Amniotic epithelial cell (primary cell): ENCODE measurements around the gene PCSK2.
A peak's percentile ranks its signal among the peaks of the same experiment; 100 is the strongest.

Experiments used
- DNase-seq: peaks from one replicate; pipeline ENCODE4 v3.0.0-alpha.2; 2010; ENCODE audit warnings: low read depth

The PCSK2 gene

DNA sequence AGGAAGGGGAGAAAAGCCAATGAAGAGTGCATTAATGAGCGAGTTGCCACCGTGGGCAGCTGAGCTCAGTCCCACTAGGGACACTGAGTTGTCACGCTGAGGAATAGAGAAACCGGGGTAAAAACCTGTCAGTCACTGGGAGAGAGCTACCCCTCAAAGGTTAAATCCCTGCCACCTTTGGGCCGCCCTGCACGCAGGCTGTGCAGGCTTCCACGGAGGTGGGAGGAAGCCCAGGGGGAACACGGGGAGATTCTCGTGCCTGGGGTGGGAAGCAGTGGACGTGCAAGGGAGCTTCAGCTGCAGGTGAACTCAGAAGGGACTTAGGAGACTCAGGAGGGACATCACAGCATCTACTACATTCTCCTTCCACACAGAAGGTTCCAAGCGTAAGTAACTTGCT, 253.9 kb downstream of the PCSK2 start:
- no peak for DNase-seq

DNA sequence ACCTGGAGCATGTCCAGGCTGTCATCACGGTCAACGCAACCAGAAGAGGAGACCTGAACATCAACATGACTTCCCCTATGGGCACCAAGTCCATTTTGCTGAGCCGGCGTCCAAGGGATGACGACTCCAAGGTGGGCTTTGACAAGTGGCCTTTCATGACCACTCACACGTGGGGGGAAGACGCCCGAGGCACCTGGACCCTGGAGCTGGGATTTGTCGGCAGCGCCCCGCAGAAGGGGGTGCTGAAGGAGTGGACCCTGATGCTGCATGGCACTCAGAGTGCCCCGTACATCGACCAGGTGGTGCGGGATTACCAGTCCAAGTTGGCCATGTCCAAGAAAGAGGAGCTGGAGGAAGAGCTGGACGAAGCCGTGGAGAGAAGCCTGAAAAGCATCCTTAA, 254.8 kb downstream of the PCSK2 start:
- DNase-seq: no peak

DNA sequence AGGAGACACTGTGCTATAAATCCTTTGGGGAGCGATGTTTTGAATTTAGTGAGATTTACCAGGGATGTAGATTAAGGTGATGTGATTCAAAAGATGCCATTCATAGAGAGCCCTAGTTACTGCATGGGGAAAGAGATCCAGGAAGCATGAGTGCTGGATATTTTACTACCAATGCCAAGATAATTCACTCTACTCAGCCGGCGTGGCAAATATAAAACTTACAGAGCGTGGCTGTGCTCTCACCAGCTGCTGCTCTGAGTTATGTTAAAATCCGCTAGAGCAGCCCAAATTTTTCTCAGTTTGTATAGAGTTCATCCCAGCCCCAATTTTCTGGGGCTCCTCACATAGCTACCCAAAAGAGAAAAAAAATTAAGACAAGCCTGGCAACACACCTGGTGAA, 255.7 kb downstream of the PCSK2 start:
- no peak for DNase-seq

DNA sequence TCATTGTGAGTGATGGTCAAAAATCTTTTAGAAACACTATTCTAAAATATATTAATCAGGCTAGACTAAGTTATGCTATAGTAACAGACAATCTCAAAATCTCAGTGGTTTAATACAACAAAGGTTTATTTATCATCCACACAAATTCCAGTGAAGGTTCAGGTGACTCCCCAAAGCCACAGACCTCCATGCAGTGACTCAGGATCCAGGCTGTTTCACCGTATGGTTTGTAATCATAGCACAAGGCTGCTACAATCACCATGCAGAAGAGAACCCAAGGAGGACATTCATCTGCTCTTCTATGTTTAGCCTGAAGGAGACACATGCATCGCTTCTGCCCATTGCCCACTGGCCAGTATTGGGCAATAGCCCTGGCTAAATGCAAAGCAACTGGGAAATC, 258.2 kb downstream of the PCSK2 start:
- peak; percentile 16 for DNase-seq

DNA sequence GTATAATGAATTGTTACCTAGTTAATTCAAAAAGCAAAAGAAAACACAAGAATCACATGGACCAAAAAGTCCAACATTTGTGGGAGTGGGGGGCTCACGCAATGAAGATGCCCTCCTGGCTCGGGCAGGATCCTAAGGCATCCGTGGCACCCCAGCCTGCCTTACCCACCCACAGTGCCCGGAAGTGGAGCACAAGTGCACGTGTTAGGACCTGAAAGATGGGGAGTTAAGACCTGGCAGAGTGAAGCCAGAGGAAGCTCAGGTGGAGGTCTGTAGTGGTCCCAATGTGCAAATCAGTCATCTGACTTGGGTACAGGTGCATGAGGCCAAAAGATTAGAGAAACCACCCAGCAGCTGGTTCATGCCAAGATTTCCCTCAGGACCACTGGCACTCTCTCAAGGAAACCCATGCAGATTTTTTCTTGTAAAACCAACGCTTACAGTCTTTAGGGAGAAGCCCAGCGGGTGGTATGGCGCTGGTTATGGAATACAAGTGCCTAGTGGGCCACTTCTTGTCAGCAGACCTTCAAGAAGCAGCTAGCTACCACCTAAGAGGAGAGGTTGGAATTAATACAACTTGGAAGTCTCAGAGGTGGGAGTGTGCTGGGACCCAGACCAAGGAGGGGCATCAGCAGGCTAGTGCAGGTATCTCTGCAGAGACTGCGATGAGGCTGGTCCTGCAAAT, 262.2 kb downstream of the PCSK2 start:
- DNase-seq: no peak

DNA sequence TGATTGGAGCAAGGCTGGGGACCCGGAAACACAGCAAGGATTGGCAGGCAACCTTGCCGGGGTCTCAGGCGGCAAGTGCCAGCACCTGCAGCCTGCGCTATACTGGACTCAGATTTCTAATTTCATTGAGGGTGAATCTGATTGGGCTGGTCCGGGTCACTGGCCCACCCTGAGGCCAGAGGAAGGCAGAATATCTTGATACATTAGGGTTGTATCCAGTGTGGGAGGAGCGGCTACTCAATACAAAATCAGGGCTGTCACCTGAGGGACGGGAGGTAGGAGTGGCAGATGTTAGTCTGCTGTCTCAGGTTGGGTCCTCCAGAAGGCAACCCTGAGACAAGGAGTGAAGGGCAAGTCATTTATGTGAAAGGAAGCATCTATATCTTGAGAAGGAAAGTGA, 263.7 kb downstream of the PCSK2 start:
- no peak for DNase-seq

DNA sequence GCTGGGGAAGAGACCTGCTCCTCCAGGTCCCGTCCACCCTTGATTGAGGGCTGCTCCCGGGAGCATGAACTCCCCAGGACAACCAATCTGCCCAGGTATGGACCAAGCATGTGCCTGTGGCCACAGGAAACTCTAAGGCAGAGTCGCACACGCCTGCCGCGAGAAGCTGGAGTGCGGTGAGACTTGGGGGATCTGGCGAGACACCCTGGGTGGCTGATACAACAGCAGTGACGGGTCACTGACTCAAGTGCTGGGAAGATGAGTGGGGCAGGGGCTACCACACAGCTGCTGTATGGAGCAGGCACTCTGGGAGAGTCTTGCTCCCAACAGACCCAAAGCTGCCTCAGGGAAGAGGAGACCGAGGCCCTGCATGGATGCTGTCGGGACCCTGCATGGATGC, 264.2 kb downstream of the PCSK2 start:
- DNase-seq: no peak

DNA sequence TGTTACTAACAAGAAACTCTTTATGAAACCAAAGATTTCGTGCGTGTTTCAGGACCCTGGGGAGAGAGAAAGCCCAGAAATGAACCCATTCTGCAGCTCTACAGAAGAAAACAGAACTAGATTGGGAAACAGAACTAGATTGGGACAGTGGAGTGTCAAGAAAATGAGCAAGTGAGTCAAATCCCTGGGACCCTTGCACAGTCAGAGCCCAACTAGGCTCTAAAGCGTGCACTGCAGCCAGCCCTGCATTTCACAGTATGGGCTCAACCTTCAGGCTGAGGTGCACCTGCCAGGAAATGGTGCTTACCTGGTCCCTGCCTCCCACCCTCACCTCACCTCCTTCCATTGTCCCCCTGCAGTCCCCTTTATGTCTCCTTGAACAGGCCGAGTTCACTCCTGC, 264.6 kb downstream of the PCSK2 start:
- DNase-seq: no peak

DNA sequence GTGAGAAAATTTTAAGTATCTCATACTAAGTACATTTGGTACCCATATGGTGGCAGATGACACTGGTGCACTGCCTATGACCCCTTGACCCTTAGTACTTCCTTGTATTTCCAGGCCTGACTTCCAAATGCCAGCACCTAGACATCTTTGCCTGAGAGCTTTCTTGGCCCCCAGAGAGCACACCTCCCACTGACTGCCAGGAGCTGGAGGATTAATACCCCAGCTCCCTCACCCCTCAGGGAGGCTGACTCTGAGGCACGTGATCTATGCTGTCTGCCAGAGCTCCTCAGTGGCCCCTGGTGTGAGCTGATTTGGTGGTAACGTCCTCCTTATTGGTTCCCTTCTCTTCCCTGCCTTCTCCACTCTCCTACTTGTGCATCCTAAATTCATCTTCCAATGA, 266.3 kb downstream of the PCSK2 start:
- no peak for DNase-seq

DNA sequence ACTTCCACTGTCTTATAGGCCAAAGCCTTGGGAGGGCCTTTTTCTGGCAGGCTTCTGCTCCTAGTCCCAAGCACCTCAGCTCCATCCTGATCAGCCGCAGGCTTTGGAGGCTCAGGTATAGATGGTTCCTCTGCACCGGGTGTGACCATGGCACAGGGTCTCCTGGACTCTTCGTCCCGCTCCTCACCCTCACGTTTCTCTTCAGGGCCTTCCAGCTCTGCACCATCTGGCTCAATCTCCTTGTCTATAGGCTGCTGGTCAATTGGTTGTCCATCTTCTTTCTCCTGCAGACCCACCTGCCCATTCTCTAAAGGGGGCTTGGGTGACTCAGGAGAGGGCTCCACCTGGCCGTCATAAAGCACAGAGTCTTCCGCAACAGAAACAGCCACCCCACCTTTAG, 267.4 kb downstream of the PCSK2 start:
- DNase-seq: no peak

DNA sequence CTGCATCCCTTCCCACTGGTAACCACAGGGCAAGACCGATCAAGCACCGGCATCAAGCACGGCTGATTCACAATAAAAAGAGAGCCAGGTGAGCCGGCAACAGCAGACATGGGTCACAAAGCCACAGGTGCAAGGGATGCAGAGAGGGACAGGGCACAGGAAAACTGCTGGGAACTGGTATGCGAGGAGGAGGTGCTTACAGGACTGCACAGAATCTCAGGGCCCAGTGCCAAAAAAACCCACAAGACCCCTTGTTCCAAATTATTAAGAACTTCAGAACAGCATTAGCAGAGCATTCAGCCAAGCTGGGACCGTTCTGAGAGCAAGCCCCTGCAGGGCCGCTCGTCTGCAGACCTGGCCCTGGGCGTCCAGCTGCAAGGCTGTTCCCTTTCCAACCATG, 269.0 kb downstream of the PCSK2 start:
- no peak for DNase-seq

DNA sequence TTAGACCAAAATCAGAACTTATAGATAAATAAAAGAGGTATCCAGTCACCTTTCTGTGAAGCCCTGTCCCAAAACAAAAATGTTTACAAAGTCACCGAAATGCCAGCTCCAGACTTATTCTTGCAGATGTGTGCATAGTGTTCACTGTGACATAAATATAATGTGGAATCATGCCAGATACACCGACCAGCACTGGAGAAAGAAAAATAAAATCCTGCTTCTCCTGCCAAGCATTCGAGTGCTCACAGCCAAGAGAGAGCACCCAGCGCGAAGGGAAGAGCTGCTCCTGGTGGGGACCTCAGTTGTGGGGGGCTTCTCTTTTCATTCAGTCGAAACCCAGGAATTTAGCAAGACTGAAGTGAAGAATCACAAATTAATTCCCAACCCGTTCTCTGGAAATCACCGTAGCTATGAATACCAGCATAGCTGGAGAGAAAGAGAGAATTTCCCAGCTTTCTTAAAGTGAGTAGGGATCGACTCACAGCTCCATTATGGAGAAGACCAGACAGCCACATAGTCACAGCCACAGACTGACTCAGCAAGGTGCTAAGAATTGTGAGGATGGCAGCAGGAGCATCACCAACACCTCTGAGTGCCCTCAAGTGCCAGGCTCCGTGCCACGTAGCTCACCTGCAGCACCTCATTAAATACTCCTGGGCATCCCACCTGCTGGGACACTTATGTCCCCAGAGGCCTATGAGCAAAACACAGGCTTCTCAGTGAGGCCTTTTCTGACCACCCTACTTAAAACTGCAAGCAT, 271.2 kb downstream of the PCSK2 start:
- DNase-seq: no peak

DNA sequence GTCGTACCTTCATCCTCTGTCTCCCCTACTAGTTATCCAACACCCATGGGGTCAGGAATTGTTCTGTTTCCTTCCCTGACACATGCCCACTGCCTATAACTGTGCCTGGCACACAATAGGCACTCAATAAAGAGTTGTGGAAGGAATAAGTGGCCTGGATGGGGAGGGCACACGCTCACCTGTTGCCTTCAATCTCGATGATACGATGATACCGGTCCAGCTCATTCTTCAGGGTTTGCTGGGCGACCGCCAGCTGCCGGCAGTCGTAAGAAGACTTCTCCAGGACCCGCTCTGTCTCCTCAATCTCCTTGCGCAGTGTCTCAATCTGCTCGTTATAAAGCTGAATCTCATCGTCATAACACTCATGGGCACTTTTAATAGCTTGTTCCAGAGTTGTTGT, 271.8 kb downstream of the PCSK2 start:
- DNase-seq: no peak

DNA sequence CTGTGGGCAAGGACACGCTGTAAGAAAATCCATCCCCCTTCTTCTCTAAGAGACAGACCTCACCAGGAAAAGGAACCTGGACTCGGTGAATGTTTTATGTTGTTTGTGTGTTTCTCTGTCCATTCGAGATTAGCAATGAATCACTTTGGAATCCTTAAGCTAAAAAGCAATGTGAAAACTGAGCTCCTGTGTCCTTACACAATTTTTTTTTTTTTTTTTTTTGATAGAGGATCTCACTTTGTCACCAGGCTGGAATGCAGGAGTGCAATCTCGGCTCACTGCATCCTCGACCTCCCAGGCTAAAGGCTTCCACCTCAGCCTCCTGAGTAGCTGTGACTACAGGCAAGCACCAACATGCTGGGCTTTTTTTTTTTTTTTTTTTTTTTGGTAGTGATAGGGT, 272.2 kb downstream of the PCSK2 start:
- DNase-seq: peak; percentile 68

DNA sequence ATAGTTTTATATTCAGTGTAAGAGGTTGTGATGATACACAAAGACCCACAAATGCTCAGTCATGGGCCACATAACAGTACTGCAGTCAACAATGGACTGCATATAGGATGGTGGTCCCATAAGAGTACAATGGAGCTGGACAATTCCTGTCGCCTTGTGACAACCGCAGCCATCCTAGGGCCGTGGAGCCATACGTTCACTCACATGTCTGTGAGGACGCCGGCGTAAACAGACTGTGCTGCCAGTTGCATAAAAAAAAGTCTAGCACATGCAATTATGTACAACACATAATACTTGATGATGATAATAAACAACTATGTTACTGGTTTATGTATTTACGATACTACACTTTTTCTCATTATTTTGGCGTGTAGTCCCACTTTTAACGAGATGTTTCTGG, 273.4 kb downstream of the PCSK2 start:
- DNase-seq: no peak

DNA sequence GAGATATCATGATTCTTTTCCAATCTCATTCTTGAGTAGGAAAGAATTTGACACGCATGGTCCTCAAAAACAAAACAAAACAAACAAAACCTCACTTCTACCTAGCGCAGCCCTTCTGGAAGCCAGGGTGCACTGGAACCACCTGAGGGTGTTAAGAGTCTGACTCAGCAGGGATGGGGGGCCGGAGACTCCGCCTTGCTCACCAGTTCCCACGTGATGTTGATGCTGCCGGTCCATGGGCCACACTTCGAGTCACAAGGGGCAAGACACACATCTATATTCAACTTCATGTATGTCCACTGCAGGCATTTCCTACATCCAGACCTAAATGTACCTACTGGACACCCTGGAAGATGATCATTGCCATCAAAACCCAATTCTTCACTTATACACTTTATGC, 274.0 kb downstream of the PCSK2 start:
- no peak for DNase-seq

DNA sequence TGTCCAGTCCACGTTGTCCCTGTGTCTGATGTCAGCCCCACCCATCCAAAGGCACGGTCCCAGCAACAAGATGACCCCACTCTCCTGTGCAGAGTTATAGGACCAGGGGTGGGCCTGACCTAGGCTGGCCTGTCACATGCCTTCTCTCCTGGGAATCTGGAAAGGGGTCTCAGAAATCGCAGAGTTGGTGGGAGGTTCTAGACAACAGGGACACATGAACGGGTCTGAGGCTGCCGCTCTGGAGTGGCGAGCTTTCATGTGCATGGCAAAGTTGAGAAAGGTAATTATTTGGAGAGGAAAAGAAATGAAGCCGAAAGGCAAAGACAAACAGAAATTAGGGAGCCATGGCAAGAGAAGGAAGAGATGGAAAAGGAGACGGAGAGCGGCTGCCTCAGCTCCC, 274.9 kb downstream of the PCSK2 start:
- DNase-seq: no peak

DNA sequence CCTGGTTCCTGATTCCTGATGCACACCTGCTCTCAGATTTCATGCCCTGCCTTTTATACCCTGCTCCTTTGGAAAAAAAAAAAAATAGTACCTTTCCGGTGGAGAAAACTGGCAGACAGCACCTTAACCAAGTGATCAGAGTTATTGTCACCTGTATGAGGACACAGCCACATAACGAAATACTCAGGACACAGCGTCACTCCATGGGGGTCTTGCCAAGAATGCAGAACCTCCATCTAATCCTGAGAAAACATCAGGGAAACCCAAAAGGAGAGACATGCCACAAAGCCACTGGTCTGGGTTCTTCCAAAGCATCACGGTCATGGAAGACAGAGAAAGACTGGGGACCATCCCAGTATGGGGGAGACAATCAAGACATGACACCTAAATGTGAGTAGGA, 275.3 kb downstream of the PCSK2 start:
- no peak for DNase-seq

DNA sequence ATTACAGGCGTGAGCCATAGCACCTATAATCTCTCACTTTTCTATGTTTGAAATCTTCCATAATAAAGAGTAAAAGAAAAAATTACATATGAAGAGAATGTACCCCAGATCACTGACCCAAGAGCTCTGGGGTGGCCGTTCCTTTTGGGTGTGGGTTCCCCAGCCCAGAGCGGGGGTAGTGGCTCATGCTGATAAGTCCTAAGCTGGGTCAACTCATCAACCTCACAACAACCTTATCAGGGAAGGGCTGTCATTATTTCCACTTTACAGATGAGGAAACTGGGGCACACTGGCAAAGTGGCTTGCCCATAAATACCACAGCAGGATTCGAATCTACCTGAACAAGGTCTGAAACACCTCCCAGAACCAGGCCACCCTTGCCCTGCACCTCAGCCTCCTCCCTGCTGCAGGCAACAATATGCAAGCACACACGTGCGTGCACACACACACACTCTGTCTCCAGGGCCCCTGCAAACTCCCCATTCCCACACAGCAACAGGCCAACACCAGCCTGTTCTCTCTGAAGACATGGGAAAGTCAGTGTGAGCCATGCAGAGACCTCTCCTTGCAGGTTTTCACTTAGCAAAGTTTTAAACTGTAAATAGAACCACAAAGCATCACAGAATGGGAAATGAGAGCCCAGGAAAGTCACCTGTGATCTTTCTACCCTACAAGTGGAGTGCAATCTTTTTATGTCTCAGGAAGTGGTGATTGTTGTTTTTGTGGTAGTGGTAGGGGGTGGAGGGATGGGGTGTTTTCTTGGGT, 276.6 kb downstream of the PCSK2 start:
- DNase-seq: no peak

DNA sequence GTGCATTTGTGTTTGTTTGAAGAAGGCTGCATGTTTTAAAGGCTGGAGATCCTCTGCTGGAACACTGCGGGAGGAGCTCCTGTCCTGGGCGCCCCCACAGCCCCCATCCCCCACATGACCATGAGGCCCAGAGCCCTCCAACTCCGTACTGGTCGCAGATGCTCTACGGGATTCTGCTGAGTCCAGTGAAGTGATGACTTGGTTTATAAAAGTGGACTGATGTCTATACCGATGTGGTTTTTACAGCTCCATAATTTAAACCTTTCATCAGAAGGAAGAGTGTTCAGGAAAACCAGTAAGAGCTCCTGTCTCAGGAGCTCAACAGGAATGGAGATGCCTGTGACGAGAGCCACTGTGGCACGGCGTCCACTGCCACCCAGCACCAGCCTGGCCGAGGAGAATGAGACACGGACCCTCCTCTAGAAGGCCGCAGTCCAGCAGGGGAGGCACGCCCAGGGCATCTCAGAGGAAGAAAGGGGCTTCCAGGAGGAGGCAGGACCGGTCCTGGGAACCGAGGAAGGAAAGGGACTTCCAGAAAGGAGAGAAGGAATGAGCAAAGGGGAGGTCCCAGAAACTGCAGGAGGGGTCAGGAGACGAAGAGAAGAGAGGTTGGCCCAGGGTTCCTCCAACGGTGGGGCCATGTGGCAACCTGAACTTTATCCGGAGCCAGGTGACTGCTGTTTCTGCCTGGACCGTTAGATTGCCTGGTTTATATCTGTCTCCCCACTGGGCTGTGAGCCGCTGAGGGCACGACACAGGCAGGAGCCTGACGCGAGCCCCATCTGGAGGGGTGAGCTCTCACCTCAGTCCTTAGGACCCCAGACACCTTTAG, 277.4 kb downstream of the PCSK2 start:
- no peak for DNase-seq

DNA sequence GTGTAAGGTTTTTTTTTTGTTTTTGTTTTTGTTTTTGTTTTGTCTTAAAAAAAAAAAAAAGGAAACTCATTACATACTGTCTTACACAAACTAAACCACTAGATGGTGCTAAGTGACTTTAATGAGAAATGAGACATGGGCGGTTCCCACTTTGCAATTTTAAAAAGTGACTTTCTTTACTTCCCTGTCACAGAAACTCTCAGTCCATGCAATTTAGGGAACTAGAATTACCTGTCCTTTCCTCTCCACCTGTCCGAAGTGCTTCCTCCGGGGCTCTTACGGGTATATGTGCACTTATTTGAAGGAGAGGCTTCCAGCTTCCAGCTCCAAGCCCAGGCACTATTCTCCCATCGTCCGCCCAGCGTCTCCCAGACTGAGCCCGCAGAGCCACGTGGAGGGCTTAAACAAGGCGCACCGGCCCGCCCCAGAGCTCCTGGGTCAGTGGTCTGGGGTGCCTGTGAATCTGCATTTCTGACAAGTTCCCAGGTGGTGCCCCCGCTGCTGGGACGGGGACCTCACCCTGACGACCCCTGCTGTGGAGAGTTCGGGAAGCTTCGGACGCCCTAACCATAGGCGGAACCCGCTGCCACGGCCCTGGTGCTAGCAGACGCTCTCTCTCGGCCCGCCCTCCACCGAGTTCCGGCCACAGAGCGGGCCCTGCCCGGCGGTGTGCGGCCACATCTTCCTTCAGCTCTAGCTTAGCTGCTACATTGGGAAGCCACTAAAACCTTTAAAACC, 278.2 kb downstream of the PCSK2 start:
- DNase-seq: peak; percentile 44
